ENCODE data around the gene TMEM11. TPM values are rescaled to one million over a fixed set of nuclear protein-coding genes. Genes with fewer than 3 reads are reported as not detected.

Gene TMEM11
- total RNA-seq, 8 experiments from 2014 or later = 18.7 to 41.5 (median 25.1) TPM

- 80 to 100% (median 98%) methylated on average over 1 to 4 of the region's 7 CpGs; no CpG with 5 or more reads in 6 of the 10 experiments for WGBS, 10 experiments
- no peak overlapping the region for H3K4me3 ChIP-seq
- no peak overlapping the region for H3K27ac ChIP-seq
- in situ Hi-C loops (cut with MboI; ENCODE audit: low pct_unique_long_range_greater_than_20kb in 2 of 9, low sequenced_read_pairs in 9 of 9, unreplicated experiment in 9 of 9) = no loop called here
- no peaks in the 10 kb centered on the region for H3K4me1 ChIP-seq (replicated peaks in 1 of 2)
- no peak for ATAC-seq (replicated peaks in 6 of 8)
These were observed 44.5 kb downstream of the TMEM11 start for GRCh38 chr17:21169496-21169895.

GRCh38 chr17:21168555-21168865 is 45.5 kb downstream of the TMEM11 start:
- ATAC-seq (replicated peaks in 6 of 8) = no peak
- no peak overlapping the region for H3K27ac ChIP-seq
- H3K4me1 ChIP-seq (replicated peaks in 1 of 2) = no peaks in the 10 kb centered on the region
- no peak overlapping the region for H3K4me3 ChIP-seq
- in situ Hi-C loops (cut with MboI; ENCODE audit: low pct_unique_long_range_greater_than_20kb in 2 of 9, low sequenced_read_pairs in 9 of 9, unreplicated experiment in 9 of 9) = no loop called here
- 91 to 100% (median 100%) methylated on average over 1 to 8 of the region's 12 CpGs; no CpG with 5 or more reads in 3 of the 10 experiments for WGBS, 10 experiments

GRCh38 chr17:21167303-21167702 is 46.7 kb downstream of the TMEM11 start:
- peak in 3 of 8 experiments; percentile 44 to 86 (median 85) for ATAC-seq (replicated peaks in 6 of 8)
- 27 to 100% (median 87%) methylated on average over 1 to 4 of the region's 5 CpGs; no CpG with 5 or more reads in 2 of the 10 experiments for WGBS, 10 experiments
- H3K27ac ChIP-seq = no peak overlapping the region
- H3K4me3 ChIP-seq = no peak overlapping the region
- in situ Hi-C loops (cut with MboI; ENCODE audit: low pct_unique_long_range_greater_than_20kb in 2 of 9, low sequenced_read_pairs in 9 of 9, unreplicated experiment in 9 of 9) = no loop called here
- H3K4me1 ChIP-seq (replicated peaks in 1 of 2) = peaks cover 0 to 3% of the 10 kb centered on the region in 2 donors

- WGBS, 10 experiments = 14 to 100% (median 87%) methylated on average over 1 to 5 of the region's 5 CpGs
- Histone ChIP-seq H3K27ac (no peak overlapping the region), H3K4me3 (no peak overlapping the region), H3K4me1 (replicated peaks in 1 of 2) (peaks cover 0 to 3% of the 10 kb centered on the region in 2 donors)
- ATAC-seq (replicated peaks in 6 of 8) = peak in 1 of 8 experiments; percentile 15
- in situ Hi-C loops (cut with MboI; ENCODE audit: low pct_unique_long_range_greater_than_20kb in 2 of 9, low sequenced_read_pairs in 9 of 9, unreplicated experiment in 9 of 9) = no loop called here
These were observed 47.3 kb downstream of the TMEM11 start for GRCh38 chr17:21166595-21167210.

- no peak for ATAC-seq (replicated peaks in 6 of 8)
These were observed 47.9 kb downstream of the TMEM11 start for GRCh38 chr17:21165922-21166594.

GRCh38 chr17:21164620-21165019 is 49.3 kb downstream of the TMEM11 start:
- in situ Hi-C loops (cut with MboI; ENCODE audit: low pct_unique_long_range_greater_than_20kb in 2 of 9, low sequenced_read_pairs in 9 of 9, unreplicated experiment in 9 of 9) = no loop called here
- H3K27ac ChIP-seq = no peak overlapping the region
- H3K4me3 ChIP-seq = no peak overlapping the region
- 19 to 100% (median 82%) methylated on average over 1 to 4 of the region's 5 CpGs; no CpG with 5 or more reads in 4 of the 10 experiments for WGBS, 10 experiments
- H3K4me1 ChIP-seq (replicated peaks in 1 of 2) = peaks cover 0 to 5% of the 10 kb centered on the region in 2 donors
- ATAC-seq (replicated peaks in 6 of 8) = no peak

More at GRCh38 chr17:21165922-21166594, 47.9 kb downstream of the TMEM11 start:
- H3K27ac ChIP-seq = no peak overlapping the region
- in situ Hi-C loops (cut with MboI; ENCODE audit: low pct_unique_long_range_greater_than_20kb in 2 of 9, low sequenced_read_pairs in 9 of 9, unreplicated experiment in 9 of 9) = no loop called here
- WGBS, 10 experiments = 20 to 100% (median 94%) methylated on average over 3 to 9 of the region's 11 CpGs; no CpG with 5 or more reads in 1 of the 10 experiments
- H3K4me3 ChIP-seq = no peak overlapping the region
- H3K4me1 ChIP-seq (replicated peaks in 1 of 2) = peaks cover 0 to 5% of the 10 kb centered on the region in 2 donors

GRCh38 chr17:21164216-21164615 is 49.7 kb downstream of the TMEM11 start:
- ATAC-seq (replicated peaks in 6 of 8) = no peak
- H3K4me3 ChIP-seq = no peak overlapping the region
- in situ Hi-C loops (cut with MboI; ENCODE audit: low pct_unique_long_range_greater_than_20kb in 2 of 9, low sequenced_read_pairs in 9 of 9, unreplicated experiment in 9 of 9) = no loop called here

GRCh38 chr17:21163101-21163500 is 50.9 kb downstream of the TMEM11 start:
- in situ Hi-C loops (cut with MboI; ENCODE audit: low pct_unique_long_range_greater_than_20kb in 2 of 9, low sequenced_read_pairs in 9 of 9, unreplicated experiment in 9 of 9) = no loop called here
- ATAC-seq (replicated peaks in 6 of 8) = no peak
- 60 to 96% (median 82%) methylated on average over 1 to 6 of the region's 6 CpGs; no CpG with 5 or more reads in 3 of the 10 experiments for WGBS, 10 experiments

More at GRCh38 chr17:21164216-21164615, 49.7 kb downstream of the TMEM11 start:
- H3K4me1 ChIP-seq (replicated peaks in 1 of 2) = peaks cover 0 to 5% of the 10 kb centered on the region in 2 donors
- 84 to 100% (median 95%) methylated on average over 1 to 6 of the region's 6 CpGs; no CpG with 5 or more reads in 2 of the 10 experiments for WGBS, 10 experiments
- no peak overlapping the region for H3K27ac ChIP-seq

GRCh38 chr17:21162394-21162775 is 51.6 kb downstream of the TMEM11 start:
- H3K4me3 ChIP-seq = no peak overlapping the region
- WGBS, 10 experiments = 29 to 86% (median 55%) methylated on average over 1 to 2 of the region's 2 CpGs; no CpG with 5 or more reads in 4 of the 10 experiments
- H3K27ac ChIP-seq = no peak overlapping the region
- peaks cover 0 to 5% of the 10 kb centered on the region in 2 donors for H3K4me1 ChIP-seq (replicated peaks in 1 of 2)
- in situ Hi-C loops (cut with MboI; ENCODE audit: low pct_unique_long_range_greater_than_20kb in 2 of 9, low sequenced_read_pairs in 9 of 9, unreplicated experiment in 9 of 9) = no loop called here
- ATAC-seq (replicated peaks in 6 of 8) = no peak

More at GRCh38 chr17:21163101-21163500, 50.9 kb downstream of the TMEM11 start:
- Histone ChIP-seq H3K4me3 (no peak overlapping the region), H3K27ac (no peak overlapping the region), H3K4me1 (replicated peaks in 1 of 2) (peaks cover 0 to 5% of the 10 kb centered on the region in 2 donors)

GRCh38 chr17:21161498-21162393 is 52.2 kb downstream of the TMEM11 start:
- Histone ChIP-seq H3K4me1 (replicated peaks in 1 of 2) (peaks cover 0 to 5% of the 10 kb centered on the region in 2 donors), H3K4me3 (no peak overlapping the region), H3K27ac (no peak overlapping the region)
- in situ Hi-C loops (cut with MboI; ENCODE audit: low pct_unique_long_range_greater_than_20kb in 2 of 9, low sequenced_read_pairs in 9 of 9, unreplicated experiment in 9 of 9) = no loop called here
- ATAC-seq (replicated peaks in 6 of 8) = peak in 3 of 8 experiments; percentile 52 to 87 (median 78)
- 9 to 84% (median 72%) methylated on average over 1 to 7 of the region's 7 CpGs; no CpG with 5 or more reads in 1 of the 10 experiments for WGBS, 10 experiments

- no peak overlapping the region for H3K27ac ChIP-seq
- in situ Hi-C loops (cut with MboI; ENCODE audit: low pct_unique_long_range_greater_than_20kb in 2 of 9, low sequenced_read_pairs in 9 of 9, unreplicated experiment in 9 of 9) = no loop called here
- peaks cover 0 to 5% of the 10 kb centered on the region in 2 donors for H3K4me1 ChIP-seq (replicated peaks in 1 of 2)
- ATAC-seq (replicated peaks in 6 of 8) = no peak
- no peak overlapping the region for H3K4me3 ChIP-seq
These were observed 53.6 kb downstream of the TMEM11 start for GRCh38 chr17:21160401-21160800.

GRCh38 chr17:21157586-21158370 is 56.2 kb downstream of the TMEM11 start:
- ATAC-seq (replicated peaks in 6 of 8) = no peak
- no peak overlapping the region for H3K27ac ChIP-seq
- H3K4me3 ChIP-seq = no peak overlapping the region
- H3K4me1 ChIP-seq (replicated peaks in 1 of 2) = peaks cover 0 to 2% of the 10 kb centered on the region in 2 donors
- in situ Hi-C loops (cut with MboI; ENCODE audit: low pct_unique_long_range_greater_than_20kb in 2 of 9, low sequenced_read_pairs in 9 of 9, unreplicated experiment in 9 of 9) = no loop called here
- WGBS, 10 experiments = 43 to 100% (median 100%) methylated on average over 1 of the region's 1 CpG; no CpG with 5 or more reads in 2 of the 10 experiments

All from motor neuron (in vitro differentiated cells).